GDM1 (cell line): ENCODE results near the gene EXOSC7.

Source experiments
- DNase-seq: peaks from one replicate; lab custom pipeline; 2025; lab: John Stamatoyannopoulos, UW

The EXOSC7 gene

GRCh38 chr3:44993471-44994205 lies 17.6 kb downstream of the EXOSC7 start:
- DNase-seq: no peak

- DNase-seq: no peak
Observed at GRCh38 chr3:44995142-44995770, 19.2 kb downstream of the EXOSC7 start.

- DNase-seq: no peak
Observed at GRCh38 chr3:44996556-44996969, 20.5 kb downstream of the EXOSC7 start.

- DNase-seq: no peak
Observed at GRCh38 chr3:44999782-45000181, 23.7 kb downstream of the EXOSC7 start.

GRCh38 chr3:45000823-45001222 lies 24.8 kb downstream of the EXOSC7 start:
- no peak for DNase-seq

- no peak for DNase-seq
Observed at GRCh38 chr3:45001738-45002137, 25.7 kb downstream of the EXOSC7 start.

GRCh38 chr3:45002139-45002660 lies 26.2 kb downstream of the EXOSC7 start:
- no peak for DNase-seq

- DNase-seq: no peak
Observed at GRCh38 chr3:45002720-45003119, 26.7 kb downstream of the EXOSC7 start.

- DNase-seq: no peak
Observed at GRCh38 chr3:45003406-45003805, 27.4 kb downstream of the EXOSC7 start.

GRCh38 chr3:45003859-45004258 lies 27.8 kb downstream of the EXOSC7 start:
- no peak for DNase-seq

GRCh38 chr3:45007091-45007490 lies 31.0 kb downstream of the EXOSC7 start:
- no peak for DNase-seq

GRCh38 chr3:45008117-45008516 lies 32.1 kb downstream of the EXOSC7 start:
- no peak for DNase-seq

GRCh38 chr3:45009868-45010267 lies 33.8 kb downstream of the EXOSC7 start:
- DNase-seq: no peak

GRCh38 chr3:45010811-45011333 lies 34.8 kb downstream of the EXOSC7 start:
- no peak for DNase-seq

GRCh38 chr3:45011756-45012508 lies 35.9 kb downstream of the EXOSC7 start:
- DNase-seq: no peak

- no peak for DNase-seq
Observed at GRCh38 chr3:45012577-45012976, 36.5 kb downstream of the EXOSC7 start.

GRCh38 chr3:45016916-45017315 lies 40.9 kb downstream of the EXOSC7 start:
- no peak for DNase-seq

GRCh38 chr3:45017821-45018220 lies 41.8 kb downstream of the EXOSC7 start:
- no peak for DNase-seq

- DNase-seq: no peak
Observed at GRCh38 chr3:45020534-45020933, 44.5 kb downstream of the EXOSC7 start.

- DNase-seq: no peak
Observed at GRCh38 chr3:45021524-45022297, 45.7 kb downstream of the EXOSC7 start.

GRCh38 chr3:45023675-45024074 lies 47.6 kb downstream of the EXOSC7 start:
- no peak for DNase-seq
